ENCODE results near the gene DUOX2. TPM values are rescaled to one million over a fixed set of nuclear protein-coding genes. Genes with fewer than 3 reads are reported as not detected.

The DUOX2 gene
- total and polyA plus RNA-seq, 4 donors: 0.06 to 0.08 TPM; not detected in 2

- WGBS: 80% methylated on average over 3 of the region's 3 CpGs
- H3K4me3 ChIP-seq (ENCODE audit: low read depth in 1 of 3, low read length in 3 of 3): no peak overlapping the region
- DNase-seq (ENCODE audit: low spot score): no peak
- H3K9ac ChIP-seq (ENCODE audit: low read depth in 1 of 2, low read length in 2 of 2): no peak overlapping the region
- no peaks in the 10 kb centered on the region for H3K27me3 ChIP-seq (ENCODE audit: control insufficient read depth in 4 of 4, insufficient read depth in 4 of 4, low read length in 3 of 4)
- no peaks in the 10 kb centered on the region for H3K4me1 ChIP-seq (ENCODE audit: control insufficient read depth in 4 of 4, insufficient read depth in 4 of 4, low read length in 3 of 4)
- H3K36me3 ChIP-seq (ENCODE audit: control insufficient read depth in 4 of 4, insufficient read depth in 3 of 4, low read depth in 1 of 4, low read length in 3 of 4): no peaks in the 10 kb centered on the region
- H3K9me3 ChIP-seq (ENCODE audit: control insufficient read depth in 4 of 4, low read length in 3 of 4): no peaks in the 10 kb centered on the region
- no peak overlapping the region for H3K27ac ChIP-seq (ENCODE audit: low read depth in 1 of 2, low read length in 2 of 2)
- no peak for TF ChIP-seq REST (IDR thresholded peaks at IDR 0.05)
- no peak for TF ChIP-seq ATF3 (IDR thresholded peaks at IDR 0.05)
- TF ChIP-seq JUND (IDR thresholded peaks at IDR 0.05): no peak
- no peak for TF ChIP-seq RXRA (IDR thresholded peaks at IDR 0.05)
These were observed 24.1 kb downstream of the DUOX2 start for GRCh38 chr15:45089712-45090373.

- Histone ChIP-seq H3K9me3 (ENCODE audit: control insufficient read depth in 4 of 4, low read length in 3 of 4) (no peaks in the 10 kb centered on the region), H3K4me3 (ENCODE audit: low read depth in 1 of 3, low read length in 3 of 3) (no peak overlapping the region), H3K4me1 (ENCODE audit: control insufficient read depth in 4 of 4, insufficient read depth in 4 of 4, low read length in 3 of 4) (no peaks in the 10 kb centered on the region), H3K9ac (ENCODE audit: low read depth in 1 of 2, low read length in 2 of 2) (no peak overlapping the region), H3K36me3 (ENCODE audit: control insufficient read depth in 4 of 4, insufficient read depth in 3 of 4, low read depth in 1 of 4, low read length in 3 of 4) (no peaks in the 10 kb centered on the region), H3K27ac (ENCODE audit: low read depth in 1 of 2, low read length in 2 of 2) (no peak overlapping the region), H3K27me3 (ENCODE audit: control insufficient read depth in 4 of 4, insufficient read depth in 4 of 4, low read length in 3 of 4) (no peaks in the 10 kb centered on the region)
- DNase-seq (ENCODE audit: low spot score): no peak
- WGBS: 92% methylated on average over 10 of the region's 10 CpGs
- TF ChIP-seq FOXA1 (IDR thresholded peaks at IDR 0.05) (no peak), CTCF (IDR thresholded peaks at IDR 0.05; ENCODE audit: low read depth, low read length, missing input control) (no peak), ATF3 (IDR thresholded peaks at IDR 0.05) (no peak), GABPA (IDR thresholded peaks at IDR 0.05 in 1 of 2, conservative IDR thresholded peaks at IDR 0.05 in 1 of 2) (no peak), SP1 (IDR thresholded peaks at IDR 0.05) (peak; percentile 29), TAF1 (conservative IDR thresholded peaks at IDR 0.05) (no peak), EGR1 (IDR thresholded peaks at IDR 0.05; ENCODE audit: low read depth in 2 of 2) (no peak), NR2F2 (IDR thresholded peaks at IDR 0.05) (peak; percentile 26)
These were observed 24.9 kb downstream of the DUOX2 start for GRCh38 chr15:45088801-45089711.
